KMS-11 (cell line): Measurements from ENCODE around the gene KCNH8.

Source experiments
- H2AFZ ChIP-seq: fragments of 200-600 bp; sonication (generic); 2 replicates; pipeline ENCODE4 v1.6.1; 2016; ENCODE audit warnings: antibody characterized with exemption, mixed run types, low read depth
- H3K27ac ChIP-seq: fragments of 200-600 bp; sonication (generic); 2 replicates; pipeline ENCODE4 v1.6.1; 2016; ENCODE audit warnings: mild to moderate bottlenecking, mixed run types
- H3K27me3 ChIP-seq: fragments of 200-600 bp; sonication (generic); 2 replicates; pipeline ENCODE4 v1.6.1; 2017; ENCODE audit warnings: mild to moderate bottlenecking, low read depth, mixed run types, moderate library complexity; ENCODE audit not compliant: insufficient read depth
- H3K36me3 ChIP-seq: fragments of 200-600 bp; sonication (generic); 2 replicates; pipeline ENCODE4 v1.6.1; 2017; ENCODE audit warnings: mild to moderate bottlenecking, mixed run types; ENCODE audit not compliant: insufficient read depth
- H3K4me1 ChIP-seq: fragments of 200-600 bp; sonication (generic); 2 replicates; pipeline ENCODE4 v1.6.1; 2016; ENCODE audit warnings: mild to moderate bottlenecking, low read depth, mixed run types; ENCODE audit not compliant: poor library complexity, severe bottlenecking
- H3K4me2 ChIP-seq: fragments of 200-600 bp; sonication (generic); 2 replicates; pipeline ENCODE4 v1.7.0; 2016; ENCODE audit warnings: mild to moderate bottlenecking, mixed run types
- H3K4me3 ChIP-seq: fragments of 200-600 bp; sonication (generic); IDR thresholded peaks from 2 replicates; pipeline ENCODE4 v1.6.1; 2017; ENCODE audit warnings: low read depth, low read length, mixed read lengths; ENCODE audit not compliant: insufficient read depth
- H3K79me2 ChIP-seq: fragments of 200-600 bp; sonication (generic); 2 replicates; pipeline ENCODE4 v1.6.1; 2016; ENCODE audit warnings: low read depth, mixed run types; ENCODE audit not compliant: insufficient read depth
- H3K9ac ChIP-seq: fragments of 200-600 bp; sonication (generic); 2 replicates; pipeline ENCODE4 v1.6.1; 2016; ENCODE audit warnings: mild to moderate bottlenecking, mixed run types
- H4K20me1 ChIP-seq: fragments of 200-600 bp; sonication (generic); 2 replicates; pipeline ENCODE4 v1.6.1; 2016; ENCODE audit warnings: mild to moderate bottlenecking, mixed run types; ENCODE audit not compliant: insufficient read depth
- TF ChIP-seq, protein P1 (sequence below): fragments of 200-600 bp; sonication (generic); conservative IDR thresholded peaks from 2 replicates; pipeline ENCODE4 v1.6.1; 2017; ENCODE audit warnings: low read depth, mild to moderate bottlenecking, antibody characterized with exemption, low read length, moderate library complexity, mixed read lengths

KCNH8 gene

GRCh38 chr3:19250959-19251610 lies 102.8 kb downstream of the KCNH8 start:
- Histone ChIP-seq H4K20me1 (no peaks in the 10 kb centered on the region), H3K27ac (no peak overlapping the region)

DNA sequence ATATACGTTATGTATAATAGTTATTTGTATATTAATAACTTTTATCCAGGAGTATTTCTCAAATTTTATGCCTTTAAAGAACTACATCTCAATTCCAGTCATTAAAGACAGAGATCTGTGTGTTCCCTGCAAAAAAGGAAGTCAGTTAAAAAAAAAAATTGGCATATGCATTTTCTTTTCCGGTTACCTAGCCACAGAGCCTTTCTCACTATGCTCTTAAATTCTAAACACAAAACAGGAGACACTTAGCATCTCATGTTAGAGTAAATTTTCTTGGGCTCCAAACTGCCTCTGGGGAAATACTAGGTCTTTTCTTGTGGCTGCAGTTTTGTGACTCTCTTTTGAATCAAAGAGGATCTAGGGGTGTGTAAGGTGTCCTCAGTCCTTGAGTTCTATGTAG lies 105.9 kb downstream of the KCNH8 start:
- Histone ChIP-seq H3K27me3 (no peaks in the 10 kb centered on the region), H3K79me2 (no peaks in the 10 kb centered on the region), H3K27ac (no peak overlapping the region), H4K20me1 (no peaks in the 10 kb centered on the region), H3K9ac (no peak overlapping the region), H3K4me2 (no peak overlapping the region), H2AFZ (no peak overlapping the region), H3K36me3 (no peaks in the 10 kb centered on the region), H3K4me3 (no peak overlapping the region), H3K4me1 (no peaks in the 10 kb centered on the region)
- TF ChIP-seq, protein P1, sequence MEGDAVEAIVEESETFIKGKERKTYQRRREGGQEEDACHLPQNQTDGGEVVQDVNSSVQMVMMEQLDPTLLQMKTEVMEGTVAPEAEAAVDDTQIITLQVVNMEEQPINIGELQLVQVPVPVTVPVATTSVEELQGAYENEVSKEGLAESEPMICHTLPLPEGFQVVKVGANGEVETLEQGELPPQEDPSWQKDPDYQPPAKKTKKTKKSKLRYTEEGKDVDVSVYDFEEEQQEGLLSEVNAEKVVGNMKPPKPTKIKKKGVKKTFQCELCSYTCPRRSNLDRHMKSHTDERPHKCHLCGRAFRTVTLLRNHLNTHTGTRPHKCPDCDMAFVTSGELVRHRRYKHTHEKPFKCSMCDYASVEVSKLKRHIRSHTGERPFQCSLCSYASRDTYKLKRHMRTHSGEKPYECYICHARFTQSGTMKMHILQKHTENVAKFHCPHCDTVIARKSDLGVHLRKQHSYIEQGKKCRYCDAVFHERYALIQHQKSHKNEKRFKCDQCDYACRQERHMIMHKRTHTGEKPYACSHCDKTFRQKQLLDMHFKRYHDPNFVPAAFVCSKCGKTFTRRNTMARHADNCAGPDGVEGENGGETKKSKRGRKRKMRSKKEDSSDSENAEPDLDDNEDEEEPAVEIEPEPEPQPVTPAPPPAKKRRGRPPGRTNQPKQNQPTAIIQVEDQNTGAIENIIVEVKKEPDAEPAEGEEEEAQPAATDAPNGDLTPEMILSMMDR, result no peak

More at GRCh38 chr3:19250959-19251610, 102.8 kb downstream of the KCNH8 start:
- Histone ChIP-seq H3K36me3 (no peaks in the 10 kb centered on the region), H3K4me2 (no peak overlapping the region), H3K4me3 (no peak overlapping the region), H2AFZ (no peak overlapping the region), H3K4me1 (no peaks in the 10 kb centered on the region), H3K79me2 (no peaks in the 10 kb centered on the region), H3K9ac (no peak overlapping the region), H3K27me3 (no peaks in the 10 kb centered on the region)
- TF ChIP-seq, protein P1, result no peak

DNA sequence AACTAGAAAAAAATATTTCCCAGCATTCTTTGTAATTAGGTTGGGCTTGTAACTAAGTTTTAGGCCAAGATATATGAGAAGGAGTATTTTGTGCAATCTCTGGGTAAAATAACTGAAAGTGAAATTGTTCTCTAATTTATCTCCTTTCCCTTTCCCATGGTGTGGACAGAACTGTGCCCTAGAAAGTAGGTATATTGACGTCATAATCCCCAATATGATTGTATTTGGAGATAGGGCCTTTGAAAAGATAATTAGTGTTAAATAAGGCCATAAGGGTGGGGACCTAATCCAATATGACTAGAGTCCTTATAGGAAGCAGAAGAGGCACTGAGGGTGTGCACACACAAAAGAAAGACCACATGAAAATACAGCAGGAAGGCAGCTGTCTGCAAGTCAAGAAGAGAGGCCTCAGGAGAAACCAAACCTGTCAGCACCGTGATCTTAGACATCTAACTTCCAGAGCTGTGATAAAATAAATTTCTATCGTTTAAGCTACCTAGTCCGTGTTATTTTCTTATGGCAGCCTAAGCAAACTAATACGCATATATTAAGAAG lies 106.6 kb downstream of the KCNH8 start:
- TF ChIP-seq, protein P1, result no peak
- H3K4me3 ChIP-seq, result no peak overlapping the region
- H3K36me3 ChIP-seq, result no peaks in the 10 kb centered on the region
- no peak overlapping the region for H2AFZ ChIP-seq
- no peaks in the 10 kb centered on the region for H4K20me1 ChIP-seq
- no peaks in the 10 kb centered on the region for H3K27me3 ChIP-seq
- no peaks in the 10 kb centered on the region for H3K4me1 ChIP-seq
- H3K4me2 ChIP-seq, result no peak overlapping the region
- no peak overlapping the region for H3K27ac ChIP-seq
- no peaks in the 10 kb centered on the region for H3K79me2 ChIP-seq
- H3K9ac ChIP-seq, result no peak overlapping the region

DNA sequence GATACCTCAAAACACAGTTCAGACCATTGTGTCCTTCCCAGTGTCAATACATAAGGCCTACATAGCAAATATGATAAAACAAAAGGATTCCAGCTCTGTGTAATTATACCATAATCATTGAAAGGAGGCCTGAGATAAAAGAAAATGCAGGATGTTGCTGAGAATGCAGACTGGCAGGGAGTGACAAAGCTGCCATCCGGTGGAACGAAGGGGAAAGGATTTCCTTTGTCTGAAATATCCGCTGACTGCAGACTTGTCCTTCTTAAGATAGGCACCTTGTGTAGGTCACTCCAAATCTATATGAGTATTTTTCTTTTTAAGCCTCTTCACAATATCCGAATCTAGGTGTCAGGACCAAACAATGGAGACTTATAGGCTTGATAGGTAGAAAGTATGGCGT lies 108.0 kb downstream of the KCNH8 start:
- H3K4me3 ChIP-seq, result no peak overlapping the region
- H2AFZ ChIP-seq, result no peak overlapping the region
- no peaks in the 10 kb centered on the region for H3K79me2 ChIP-seq
- no peak overlapping the region for H3K4me2 ChIP-seq
- TF ChIP-seq, protein P1, result no peak
- H3K27me3 ChIP-seq, result no peaks in the 10 kb centered on the region
- no peak overlapping the region for H3K27ac ChIP-seq
- H3K4me1 ChIP-seq, result no peaks in the 10 kb centered on the region
- no peaks in the 10 kb centered on the region for H3K36me3 ChIP-seq
- no peaks in the 10 kb centered on the region for H4K20me1 ChIP-seq
- no peak overlapping the region for H3K9ac ChIP-seq
